K562 (cell line): ENCODE data around the gene DLGAP1. TPM values are rescaled to one million over a fixed set of nuclear protein-coding genes. Genes with fewer than 3 reads are reported as not detected.
A peak's percentile ranks its signal among the peaks of the same experiment; 100 is the strongest.

Experiments
- ATAC-seq: fragments of 200-7000 bp; cut with Tn5 transposase; 3 replicates; pipeline ENCODE4 v1.9.1; 2020; ENCODE audit warnings: moderate library complexity
- BruUV-seq: library from RNA; stranded (reverse); fragments of 400-500 nt; replicated peaks from 2 replicates; lab custom pipeline; 2021; lab: Mats Ljungman, UMichigan
- CTCF ChIA-PET: fragments of 300-600 bp; formaldehyde crosslinking; extraction: SDS; loops from one replicate; lab custom pipeline; 2021; ENCODE audit warnings: low intra/inter-chr PET ratio; lab: Yijun Ruan, JAX
- POLR2A ChIA-PET: fragments of 300-600, 350-650 bp; sonication (Branson Sonifier 250); formaldehyde crosslinking; extraction: SDS; loops from one replicate; lab custom pipeline; 2021; ENCODE audit warnings: antibody characterized with exemption, inconsistent platforms; lab: Yijun Ruan, JAX
- DNase-seq, 4 experiments: peaks; one replicate each; pipeline versions ENCODE4 v3.0.0 to v3.0.0-alpha.2; 2011 to 2018; ENCODE audit warnings: low spot score in 3 of 4, mixed read lengths in 3 of 4; ENCODE audit errors: extremely low read depth in 1 of 4
- FAIRE-seq: peaks from 2 replicates; lab custom pipeline; 2011; peaks lifted over from hg19 to GRCh38; lab: Jason Lieb, UNC
- H2AFZ ChIP-seq: 2 replicates; pipeline ENCODE4 v1.6.0; 2011; ENCODE audit warnings: low read depth, low read length, control low read depth, inconsistent platforms
- H3K27ac ChIP-seq: fragments of 200-600 bp; 3 replicates; pipeline ENCODE4 v1.8.0; 2011; ENCODE audit warnings: low read depth, mild to moderate bottlenecking, control low read depth, inconsistent platforms, low read length, moderate library complexity, mixed read lengths; ENCODE audit errors: extremely low read depth
- H3K27me3 ChIP-seq, 2 experiments: fragments of 300-600 bp in 1 of 2; 2 replicates in 1 of 2; 3 replicates in 1 of 2; pipeline versions ENCODE4 v1.6.0 to v1.8.0; 2011; ENCODE audit warnings: inconsistent platforms in 2 of 2, low read length in 2 of 2, mild to moderate bottlenecking in 1 of 2, mixed read lengths in 1 of 2, moderate library complexity in 1 of 2; ENCODE audit not compliant: control insufficient read depth in 2 of 2, insufficient read depth in 2 of 2
- H3K36me3 ChIP-seq: fragments of 300-600 bp; 3 replicates; pipeline ENCODE4 v1.8.0; 2011; ENCODE audit warnings: mild to moderate bottlenecking, low read length, inconsistent platforms; ENCODE audit not compliant: control insufficient read depth, insufficient read depth
- H3K4me1 ChIP-seq, 2 experiments: fragments of 200-600 bp in 1 of 2; replicated peaks in 1 of 2; 2 replicates in 1 of 2; 3 replicates in 1 of 2; pipeline versions ENCODE4 v1.5.1 to v1.8.0; 2011; ENCODE audit warnings: inconsistent platforms in 2 of 2, low read length in 2 of 2, mild to moderate bottlenecking in 1 of 2, mixed read lengths in 1 of 2, moderate library complexity in 1 of 2; ENCODE audit not compliant: control insufficient read depth in 2 of 2, insufficient read depth in 2 of 2
- H3K4me2 ChIP-seq: 2 replicates; pipeline ENCODE4 v1.6.1; 2011; ENCODE audit warnings: low read length, control low read depth, inconsistent platforms, mixed read lengths; ENCODE audit not compliant: insufficient read depth
- H3K4me3 ChIP-seq: fragments of 200-600 bp; sonication (generic), shearing (Covaris generic); 2 replicates; pipeline ENCODE4 v1.5.1; 2016; ENCODE audit warnings: control low read depth, inconsistent platforms
- H3K79me2 ChIP-seq: fragments of 200-600 bp; 3 replicates; pipeline ENCODE4 v1.8.0; 2011; ENCODE audit warnings: low read length, inconsistent platforms; ENCODE audit not compliant: control insufficient read depth, insufficient read depth
- H3K9ac ChIP-seq, 2 experiments: 2 replicates each; pipeline versions ENCODE4 v1.6.0 to v1.6.1; 2011; ENCODE audit warnings: low read depth in 2 of 2, low read length in 2 of 2, control low read depth in 1 of 2, inconsistent platforms in 1 of 2, mild to moderate bottlenecking in 1 of 2, mixed read lengths in 1 of 2; ENCODE audit not compliant: insufficient read depth in 1 of 2
- H3K9me1 ChIP-seq: one replicate; pipeline ENCODE4 v1.6.0; 2011; ENCODE audit warnings: inconsistent platforms, mild to moderate bottlenecking, low read length, moderate library complexity; ENCODE audit not compliant: control insufficient read depth, insufficient read depth
- H3K9me3 ChIP-seq: replicated peaks from 2 replicates; pipeline ENCODE4 v1.5.1; 2011; ENCODE audit warnings: low read depth, low read length, inconsistent platforms; ENCODE audit not compliant: control insufficient read depth, insufficient read depth
- H4K20me1 ChIP-seq: replicated peaks from 2 replicates; pipeline ENCODE4 v1.6.1; 2011; ENCODE audit warnings: low read length, inconsistent platforms, mixed read lengths; ENCODE audit not compliant: control insufficient read depth, insufficient read depth
- CBX8 ChIP-seq: fragments of 200-600 bp; sonication (generic); IDR thresholded peaks from 2 replicates; pipeline ENCODE4 v1.6.1; 2012; ENCODE audit warnings: borderline replicate concordance, mixed run types, low read depth, mild to moderate bottlenecking, moderate library complexity, mixed read lengths, low read length, control low read depth, inconsistent platforms; ENCODE audit not compliant: poor library complexity, severe bottlenecking; ENCODE audit errors: extremely low read depth
- DNMT1 ChIP-seq: fragments of 450-650 bp; IDR thresholded peaks from 2 replicates; pipeline ENCODE4 v1.6.1; 2016; ENCODE audit warnings: antibody characterized with exemption, mild to moderate bottlenecking
- HDAC3 ChIP-seq: fragments of 450-650 bp; IDR thresholded peaks from 2 replicates; pipeline ENCODE4 v1.6.1; 2018; ENCODE audit warnings: borderline replicate concordance, mild to moderate bottlenecking, moderate library complexity; ENCODE audit not compliant: partially characterized antibody
- SPI1 ChIP-seq: IDR thresholded peaks from 2 replicates; pipeline ENCODE4 v1.6.1; 2011; ENCODE audit warnings: low read depth, low read length, control low read depth, borderline replicate concordance
- ZBTB7A ChIP-seq: IDR thresholded peaks from 2 replicates; pipeline ENCODE4 v1.6.1; 2011; ENCODE audit warnings: low read depth, mild to moderate bottlenecking, low read length, moderate library complexity, borderline replicate concordance; ENCODE audit not compliant: control insufficient read depth
- ZNF584 ChIP-seq: fragments of 200-800 bp; sonication (Bioruptor generic); IDR thresholded peaks from 2 replicates; pipeline ENCODE4 v1.6.1; 2016; ENCODE audit warnings: low read depth, mild to moderate bottlenecking, missing genetic modification characterization, missing compliant biosample characterization
- ZNF77 ChIP-seq: fragments of 250-450 bp; sonication (Bioruptor Pico); IDR thresholded peaks from 2 replicates; pipeline ENCODE4 v1.5.0; 2020
- WGBS: fragments of 100-300 bp; shearing (Covaris generic); methylation state at CpG from one replicate; pipeline ENCODE4 v1.1.6; 2016; ENCODE audit warnings: low coverage, mixed read lengths; ENCODE audit not compliant: insufficient coverage; ENCODE audit errors: missing lambda C conversion rate; 5-methylcytosine and 5-hydroxymethylcytosine counted together
- in situ Hi-C: fragments of 300-500 bp; cut with MboI; formaldehyde crosslinking; loops from 4 replicates; pipeline ENCODE4 v1.15.0; 2018; ENCODE audit warnings: inconsistent platforms, mixed read lengths
- intact Hi-C: fragments of 100-400 bp; cut with micrococcal nuclease; formaldehyde crosslinking; loops from 2 replicates; pipeline ENCODE4 v1.14.2; 2022
- polyA plus RNA-seq, 8 experiments: library from polyadenylated mRNA; depleted of rRNA in 4 of 8; stranded (reverse) in 5 of 8; unstranded in 3 of 8; fragments of >200 nt; fragmentation: Nextera tagmentation in 2 of 8; fragmentation: Illumina TruSeq in 1 of 8; extraction: Ambion mirVana in 2 of 8; extraction: Trizol in 1 of 8; gene quantifications; 2 replicates each; pipeline versions ENCODE4 v1.2.1 to v1.2.3, GENCODE V29; 2011 to 2014; ENCODE audit warnings: inconsistent platforms in 1 of 8, missing spikeins in 1 of 8
- total RNA-seq, 7 experiments: library from RNA; depleted of rRNA in 6 of 7; stranded (reverse); fragments of >200 nt in 6 of 7; fragmentation: Illumina TruSeq in 2 of 7; extraction: Trizol in 2 of 7; gene quantifications; 2 replicates each; pipeline versions ENCODE4 v1.2.1 to v1.2.3, GENCODE V29; 2011 to 2021; ENCODE audit warnings: low replicate concordance in 1 of 7
- TF ChIP-seq, protein P1 (sequence below): fragments of 450-650 bp; IDR thresholded peaks from 2 replicates; pipeline ENCODE4 v1.6.1; 2016; ENCODE audit warnings: antibody characterized with exemption
- TF ChIP-seq, protein P2 (sequence below): fragments of 450-650 bp; IDR thresholded peaks from 2 replicates; pipeline ENCODE4 v1.6.1; 2016; ENCODE audit warnings: mild to moderate bottlenecking, moderate library complexity

DLGAP1 gene
- total and polyA plus RNA-seq, 9 of the 15 experiments (the other 6 are each of a cell fraction or from before 2014, with no cell fraction given), result 0.04 to 0.22 (median 0.08) TPM

DNA sequence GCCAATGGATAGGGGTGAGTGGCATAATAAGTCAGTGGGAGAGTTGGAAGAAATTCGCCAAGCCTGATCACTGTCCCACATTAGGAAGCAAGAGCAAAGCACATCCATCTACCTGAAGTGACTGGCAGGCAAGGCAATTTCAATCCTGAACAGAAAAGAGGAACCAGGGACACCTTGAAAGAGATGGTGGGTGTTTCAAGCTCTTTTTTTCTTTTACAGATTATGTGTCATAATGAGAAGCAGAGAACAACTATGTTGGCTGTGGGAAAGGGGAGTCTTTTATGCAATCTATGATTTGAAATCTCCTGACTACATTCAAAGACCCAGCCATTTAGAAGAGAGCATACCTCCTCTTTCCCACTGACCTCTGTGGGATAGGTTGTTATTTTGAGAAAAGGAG lies 941.6 kb downstream of the DLGAP1 start:
- ChIA-PET POLR2A (no interaction called here), CTCF (interaction anchor here (0.5 kb wide), 1 partner anchor 58 kb away, joined by 4 read pairs; no protein-coding TSS in a partner anchor)
- H3K9me3 ChIP-seq, result no peaks in the 10 kb centered on the region
- no peaks in the 10 kb centered on the region for H3K27me3 ChIP-seq
- H3K4me3 ChIP-seq, result no peak overlapping the region
- H3K9me1 ChIP-seq, result no peaks in the 10 kb centered on the region
- intact Hi-C loops (no loop called here), in situ Hi-C loops (no loop called here)
- no peak for DNase-seq
- H2AFZ ChIP-seq, result no peak overlapping the region
- ATAC-seq, result no peak
- H3K27ac ChIP-seq, result no peak overlapping the region
- peak; percentile 40 for FAIRE-seq
- WGBS, result 36% methylated on average over 1 of the region's 1 CpG
- BruUV-seq, result no TSS peak
- peaks cover 3 to 14% of the 10 kb centered on the region in 2 experiments; a peak in 4 of 5 replicates for H3K4me1 ChIP-seq
- H3K9ac ChIP-seq, result no peak overlapping the region
- no peaks in the 10 kb centered on the region for H4K20me1 ChIP-seq
- H3K36me3 ChIP-seq, result no peaks in the 10 kb centered on the region
- no peak overlapping the region for H3K4me2 ChIP-seq
- no peaks in the 10 kb centered on the region for H3K79me2 ChIP-seq
- TF ChIP-seq ZNF584 (CRISPR knock-in tag), result no peak
- TF ChIP-seq, protein P1, sequence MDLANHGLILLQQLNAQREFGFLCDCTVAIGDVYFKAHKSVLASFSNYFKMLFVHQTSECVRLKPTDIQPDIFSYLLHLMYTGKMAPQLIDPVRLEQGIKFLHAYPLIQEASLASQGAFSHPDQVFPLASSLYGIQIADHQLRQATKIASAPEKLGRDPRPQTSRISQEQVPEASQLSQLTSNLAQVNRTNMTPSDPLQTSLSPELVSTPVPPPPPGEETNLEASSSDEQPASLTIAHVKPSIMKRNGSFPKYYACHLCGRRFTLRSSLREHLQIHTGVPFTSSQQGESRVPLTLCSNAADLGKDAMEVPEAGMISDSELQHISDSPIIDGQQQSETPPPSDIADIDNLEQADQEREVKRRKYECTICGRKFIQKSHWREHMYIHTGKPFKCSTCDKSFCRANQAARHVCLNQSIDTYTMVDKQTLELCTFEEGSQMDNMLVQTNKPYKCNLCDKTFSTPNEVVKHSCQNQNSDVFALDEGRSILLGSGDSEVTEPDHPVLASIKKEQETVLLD, result no peak
- TF ChIP-seq HDAC3, result no peak
- no peak for TF ChIP-seq DNMT1
- TF ChIP-seq, protein P2, sequence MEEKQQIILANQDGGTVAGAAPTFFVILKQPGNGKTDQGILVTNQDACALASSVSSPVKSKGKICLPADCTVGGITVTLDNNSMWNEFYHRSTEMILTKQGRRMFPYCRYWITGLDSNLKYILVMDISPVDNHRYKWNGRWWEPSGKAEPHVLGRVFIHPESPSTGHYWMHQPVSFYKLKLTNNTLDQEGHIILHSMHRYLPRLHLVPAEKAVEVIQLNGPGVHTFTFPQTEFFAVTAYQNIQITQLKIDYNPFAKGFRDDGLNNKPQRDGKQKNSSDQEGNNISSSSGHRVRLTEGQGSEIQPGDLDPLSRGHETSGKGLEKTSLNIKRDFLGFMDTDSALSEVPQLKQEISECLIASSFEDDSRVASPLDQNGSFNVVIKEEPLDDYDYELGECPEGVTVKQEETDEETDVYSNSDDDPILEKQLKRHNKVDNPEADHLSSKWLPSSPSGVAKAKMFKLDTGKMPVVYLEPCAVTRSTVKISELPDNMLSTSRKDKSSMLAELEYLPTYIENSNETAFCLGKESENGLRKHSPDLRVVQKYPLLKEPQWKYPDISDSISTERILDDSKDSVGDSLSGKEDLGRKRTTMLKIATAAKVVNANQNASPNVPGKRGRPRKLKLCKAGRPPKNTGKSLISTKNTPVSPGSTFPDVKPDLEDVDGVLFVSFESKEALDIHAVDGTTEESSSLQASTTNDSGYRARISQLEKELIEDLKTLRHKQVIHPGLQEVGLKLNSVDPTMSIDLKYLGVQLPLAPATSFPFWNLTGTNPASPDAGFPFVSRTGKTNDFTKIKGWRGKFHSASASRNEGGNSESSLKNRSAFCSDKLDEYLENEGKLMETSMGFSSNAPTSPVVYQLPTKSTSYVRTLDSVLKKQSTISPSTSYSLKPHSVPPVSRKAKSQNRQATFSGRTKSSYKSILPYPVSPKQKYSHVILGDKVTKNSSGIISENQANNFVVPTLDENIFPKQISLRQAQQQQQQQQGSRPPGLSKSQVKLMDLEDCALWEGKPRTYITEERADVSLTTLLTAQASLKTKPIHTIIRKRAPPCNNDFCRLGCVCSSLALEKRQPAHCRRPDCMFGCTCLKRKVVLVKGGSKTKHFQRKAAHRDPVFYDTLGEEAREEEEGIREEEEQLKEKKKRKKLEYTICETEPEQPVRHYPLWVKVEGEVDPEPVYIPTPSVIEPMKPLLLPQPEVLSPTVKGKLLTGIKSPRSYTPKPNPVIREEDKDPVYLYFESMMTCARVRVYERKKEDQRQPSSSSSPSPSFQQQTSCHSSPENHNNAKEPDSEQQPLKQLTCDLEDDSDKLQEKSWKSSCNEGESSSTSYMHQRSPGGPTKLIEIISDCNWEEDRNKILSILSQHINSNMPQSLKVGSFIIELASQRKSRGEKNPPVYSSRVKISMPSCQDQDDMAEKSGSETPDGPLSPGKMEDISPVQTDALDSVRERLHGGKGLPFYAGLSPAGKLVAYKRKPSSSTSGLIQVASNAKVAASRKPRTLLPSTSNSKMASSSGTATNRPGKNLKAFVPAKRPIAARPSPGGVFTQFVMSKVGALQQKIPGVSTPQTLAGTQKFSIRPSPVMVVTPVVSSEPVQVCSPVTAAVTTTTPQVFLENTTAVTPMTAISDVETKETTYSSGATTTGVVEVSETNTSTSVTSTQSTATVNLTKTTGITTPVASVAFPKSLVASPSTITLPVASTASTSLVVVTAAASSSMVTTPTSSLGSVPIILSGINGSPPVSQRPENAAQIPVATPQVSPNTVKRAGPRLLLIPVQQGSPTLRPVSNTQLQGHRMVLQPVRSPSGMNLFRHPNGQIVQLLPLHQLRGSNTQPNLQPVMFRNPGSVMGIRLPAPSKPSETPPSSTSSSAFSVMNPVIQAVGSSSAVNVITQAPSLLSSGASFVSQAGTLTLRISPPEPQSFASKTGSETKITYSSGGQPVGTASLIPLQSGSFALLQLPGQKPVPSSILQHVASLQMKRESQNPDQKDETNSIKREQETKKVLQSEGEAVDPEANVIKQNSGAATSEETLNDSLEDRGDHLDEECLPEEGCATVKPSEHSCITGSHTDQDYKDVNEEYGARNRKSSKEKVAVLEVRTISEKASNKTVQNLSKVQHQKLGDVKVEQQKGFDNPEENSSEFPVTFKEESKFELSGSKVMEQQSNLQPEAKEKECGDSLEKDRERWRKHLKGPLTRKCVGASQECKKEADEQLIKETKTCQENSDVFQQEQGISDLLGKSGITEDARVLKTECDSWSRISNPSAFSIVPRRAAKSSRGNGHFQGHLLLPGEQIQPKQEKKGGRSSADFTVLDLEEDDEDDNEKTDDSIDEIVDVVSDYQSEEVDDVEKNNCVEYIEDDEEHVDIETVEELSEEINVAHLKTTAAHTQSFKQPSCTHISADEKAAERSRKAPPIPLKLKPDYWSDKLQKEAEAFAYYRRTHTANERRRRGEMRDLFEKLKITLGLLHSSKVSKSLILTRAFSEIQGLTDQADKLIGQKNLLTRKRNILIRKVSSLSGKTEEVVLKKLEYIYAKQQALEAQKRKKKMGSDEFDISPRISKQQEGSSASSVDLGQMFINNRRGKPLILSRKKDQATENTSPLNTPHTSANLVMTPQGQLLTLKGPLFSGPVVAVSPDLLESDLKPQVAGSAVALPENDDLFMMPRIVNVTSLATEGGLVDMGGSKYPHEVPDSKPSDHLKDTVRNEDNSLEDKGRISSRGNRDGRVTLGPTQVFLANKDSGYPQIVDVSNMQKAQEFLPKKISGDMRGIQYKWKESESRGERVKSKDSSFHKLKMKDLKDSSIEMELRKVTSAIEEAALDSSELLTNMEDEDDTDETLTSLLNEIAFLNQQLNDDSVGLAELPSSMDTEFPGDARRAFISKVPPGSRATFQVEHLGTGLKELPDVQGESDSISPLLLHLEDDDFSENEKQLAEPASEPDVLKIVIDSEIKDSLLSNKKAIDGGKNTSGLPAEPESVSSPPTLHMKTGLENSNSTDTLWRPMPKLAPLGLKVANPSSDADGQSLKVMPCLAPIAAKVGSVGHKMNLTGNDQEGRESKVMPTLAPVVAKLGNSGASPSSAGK, result no peak
- peak; percentile 75 for TF ChIP-seq SPI1
- no peak for TF ChIP-seq CBX8
- no peak for TF ChIP-seq ZBTB7A
- no peak for TF ChIP-seq ZNF77 (CRISPR knock-in tag)
